Measurements from ENCODE around the gene RNF150.

The RNF150 gene

DNA sequence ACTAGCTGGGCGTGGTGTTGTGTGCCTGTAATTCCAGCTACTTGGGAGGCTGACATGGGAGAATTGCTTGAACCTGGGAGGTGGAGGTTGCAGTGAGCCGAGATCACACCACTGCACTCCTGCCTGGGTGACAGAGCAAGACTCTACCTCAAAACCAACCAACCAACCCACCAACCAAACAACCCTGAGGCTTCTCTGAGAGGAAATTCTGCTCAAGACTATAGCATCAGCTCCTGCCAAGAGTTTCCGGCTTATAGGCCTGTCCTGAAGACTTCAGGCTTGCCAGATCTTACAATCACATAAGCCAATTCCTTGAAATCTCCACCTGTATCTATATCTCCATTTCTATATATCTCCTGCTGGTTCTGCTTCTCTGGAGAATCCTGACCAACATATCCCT, 203.3 kb downstream of the RNF150 start:
- DNase-seq (ENCODE audit: low read depth in 1 of 2, low spot score in 1 of 2): no peak

DNA sequence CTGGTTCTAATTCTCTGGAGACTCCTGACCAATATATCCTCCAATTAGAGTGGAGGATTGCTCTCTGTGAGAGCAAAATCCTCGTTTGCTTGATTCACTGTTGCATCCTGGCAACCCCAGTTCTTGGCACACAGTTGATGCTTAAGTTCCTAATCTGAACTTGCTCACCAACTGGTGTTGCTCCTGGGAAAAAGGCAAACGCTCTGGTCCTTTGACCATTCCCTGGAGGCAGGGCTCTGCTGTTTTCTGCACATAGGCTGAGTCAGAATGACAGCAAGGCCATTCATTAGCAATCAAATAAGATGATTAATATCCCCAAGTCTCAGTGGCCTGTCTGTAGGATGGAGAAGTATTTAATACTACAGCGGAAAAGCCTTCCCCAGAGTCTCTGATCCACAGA, 204.4 kb downstream of the RNF150 start:
- no peak for DNase-seq (ENCODE audit: low read depth in 1 of 2, low spot score in 1 of 2)

DNA sequence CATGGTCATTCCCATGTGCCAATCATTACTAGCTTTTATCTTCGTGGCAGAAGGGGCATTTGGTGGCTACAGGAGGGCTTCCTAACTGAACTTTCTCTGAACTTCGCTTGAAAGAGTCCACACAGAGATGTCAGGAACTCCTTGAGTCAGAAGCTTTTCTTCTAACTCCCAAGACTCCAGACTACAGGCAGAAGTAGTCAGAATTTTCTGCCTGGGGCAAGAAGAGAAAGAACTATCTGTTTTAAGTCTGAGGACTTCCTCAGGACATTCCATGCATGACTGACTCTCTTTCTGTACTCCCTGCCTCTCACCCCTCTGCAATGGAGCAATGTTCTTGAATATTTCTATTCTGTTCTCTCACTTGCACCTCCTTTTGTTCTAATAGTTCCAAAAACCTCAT, 206.6 kb downstream of the RNF150 start:
- no peak for DNase-seq (ENCODE audit: low read depth in 1 of 2, low spot score in 1 of 2)

GRCh38 chr4:140925417-140925816, 207.9 kb downstream of the RNF150 start:
- DNase-seq (ENCODE audit: low read depth in 1 of 2, low spot score in 1 of 2): no peak

DNA sequence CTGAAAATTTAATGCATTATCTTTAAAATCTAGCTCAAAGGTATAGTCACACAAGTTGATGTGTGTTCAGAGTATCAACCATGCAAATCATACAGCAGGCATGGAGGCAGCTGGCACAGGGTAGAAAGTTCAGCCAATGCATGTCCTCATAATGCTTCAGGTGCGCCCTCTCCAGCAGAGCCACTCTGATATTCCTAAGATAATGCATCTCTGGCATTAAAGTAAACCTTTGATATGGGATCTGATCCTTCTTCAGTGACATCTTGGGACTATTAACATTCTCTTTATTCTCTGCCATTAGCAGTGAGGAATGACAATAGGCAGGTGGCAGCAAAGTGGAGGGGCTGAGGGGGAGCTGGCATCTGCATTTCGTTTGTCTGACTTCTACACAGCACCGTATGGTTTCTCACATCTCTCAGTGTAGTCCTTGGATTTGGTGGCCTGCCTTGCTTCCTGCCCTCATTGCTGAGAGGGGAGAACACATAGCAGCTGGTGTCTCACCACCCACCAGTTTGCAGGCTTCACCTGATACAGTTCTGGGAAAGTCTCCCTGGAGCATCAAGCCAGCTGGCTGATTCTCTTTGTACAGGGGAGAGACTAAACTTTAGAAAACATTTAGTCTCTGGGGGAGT, 208.4 kb downstream of the RNF150 start:
- DNase-seq (ENCODE audit: low read depth in 1 of 2, low spot score in 1 of 2): no peak

DNA sequence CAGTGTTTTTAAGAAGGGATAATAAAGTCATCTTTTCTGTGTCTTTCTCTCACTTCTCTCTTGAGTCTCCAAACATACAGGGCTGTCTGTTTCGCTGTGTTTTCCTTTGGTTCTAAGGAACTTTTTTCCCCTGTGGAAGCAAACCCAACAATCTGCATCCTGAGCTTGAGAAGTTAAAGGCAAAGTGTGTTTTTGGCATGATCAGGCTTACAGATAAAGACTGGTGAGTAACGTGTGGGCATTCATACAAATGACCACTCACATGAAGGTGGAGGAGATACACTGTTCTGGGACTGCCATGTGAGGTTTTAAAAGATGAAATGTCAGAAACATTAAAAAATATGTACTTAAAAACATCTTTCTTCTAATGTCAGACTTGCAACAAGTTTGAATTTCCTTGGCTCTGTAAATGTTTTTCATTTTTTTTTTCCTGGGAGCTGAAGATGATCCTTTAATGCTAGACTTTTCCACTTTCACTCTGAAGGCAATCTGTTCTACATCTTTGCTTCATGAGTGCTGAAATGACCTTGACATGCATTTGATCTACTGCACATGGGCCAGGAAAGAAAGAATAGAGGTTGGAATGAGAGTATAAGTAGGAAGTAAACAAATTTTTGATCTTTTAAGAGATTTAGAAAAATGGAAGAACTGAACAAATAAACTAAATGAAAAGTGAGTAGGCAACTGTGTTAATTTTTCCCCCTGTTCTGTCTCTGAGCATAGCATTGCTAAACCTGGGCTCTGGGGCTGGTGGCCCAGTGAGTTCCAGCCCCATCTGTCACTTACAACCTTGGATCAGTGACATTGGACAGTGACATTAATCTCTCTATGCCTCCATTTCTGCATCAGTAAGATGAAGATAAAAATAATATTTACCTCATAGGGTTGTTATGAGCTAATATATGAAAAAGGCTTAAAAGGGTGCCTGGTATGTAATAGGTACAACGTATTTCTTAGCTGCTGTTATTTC, 226.0 kb downstream of the RNF150 start:
- no peak for DNase-seq (ENCODE audit: low read depth in 1 of 2, low spot score in 1 of 2)

GRCh38 chr4:140904904-140905303, 228.4 kb downstream of the RNF150 start:
- DNase-seq (ENCODE audit: low read depth in 1 of 2, low spot score in 1 of 2): no peak

DNA sequence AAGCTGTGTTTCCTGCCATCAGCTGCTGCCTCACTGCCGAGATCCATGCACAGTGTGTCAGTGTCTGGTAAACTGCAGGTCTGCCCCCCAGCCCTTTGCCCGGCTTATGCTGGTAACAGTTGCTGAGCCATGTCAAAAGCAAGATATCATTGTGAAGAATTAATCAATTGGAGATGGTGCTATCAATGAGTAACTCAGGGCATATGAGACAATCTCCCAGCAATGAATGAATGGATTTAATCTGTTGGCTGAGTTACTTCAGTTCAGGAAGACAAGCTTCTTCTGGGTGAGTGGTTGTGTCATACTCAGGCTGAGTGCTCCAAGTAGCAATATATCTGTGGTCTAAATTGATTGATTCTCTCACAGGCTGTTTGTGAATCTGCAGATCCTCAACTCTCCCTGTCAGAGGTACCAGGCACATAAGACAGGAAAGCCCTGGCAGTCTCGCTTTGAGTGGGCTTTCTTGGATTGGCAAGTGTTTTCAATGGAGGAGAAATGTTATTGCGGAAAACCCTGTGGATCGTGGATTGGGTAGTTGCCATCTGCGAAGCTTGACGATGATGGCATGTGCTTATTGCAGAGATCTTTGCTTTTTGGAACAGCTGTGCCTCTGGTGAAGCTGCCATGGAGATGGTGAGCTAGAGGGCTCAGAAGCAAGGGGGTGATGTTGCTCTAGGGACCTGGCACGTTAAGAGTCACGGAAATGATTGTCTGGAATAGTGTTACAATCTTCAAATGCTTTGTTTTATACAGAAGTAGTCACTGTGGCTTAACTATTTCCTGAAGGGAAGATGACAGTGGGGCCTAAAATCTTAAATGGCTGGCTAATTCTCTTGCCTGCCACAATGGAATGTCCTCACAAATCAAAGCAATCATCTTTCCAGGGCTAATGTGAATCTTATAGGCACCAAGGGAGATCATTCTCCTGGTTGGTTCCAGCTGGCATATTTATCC, 229.5 kb downstream of the RNF150 start:
- no peak for DNase-seq (ENCODE audit: low read depth in 1 of 2, low spot score in 1 of 2)

- no peak for DNase-seq (ENCODE audit: low read depth in 1 of 2, low spot score in 1 of 2)
Measured at GRCh38 chr4:140901736-140902336, 231.4 kb downstream of the RNF150 start.

DNA sequence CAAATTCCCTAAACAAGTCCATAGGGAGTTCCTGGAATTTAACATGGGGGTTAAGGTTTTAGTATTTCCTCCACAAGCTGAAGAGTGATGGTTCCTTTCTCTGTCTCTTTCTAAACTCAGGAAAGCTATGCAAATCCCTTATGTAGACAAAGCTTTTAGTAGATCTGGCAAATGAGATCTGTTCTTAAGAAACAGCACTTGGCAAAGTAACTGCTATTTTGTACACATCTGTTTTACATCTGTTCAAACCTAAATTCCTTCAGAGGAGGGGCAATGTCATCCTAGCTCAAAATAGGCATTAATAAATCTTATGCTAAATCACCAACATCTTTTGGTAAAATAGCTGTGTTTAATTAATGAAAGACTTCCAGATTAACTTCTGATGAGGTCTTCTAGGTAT, 239.3 kb downstream of the RNF150 start:
- no peak for DNase-seq (ENCODE audit: low read depth in 1 of 2, low spot score in 1 of 2)

DNA sequence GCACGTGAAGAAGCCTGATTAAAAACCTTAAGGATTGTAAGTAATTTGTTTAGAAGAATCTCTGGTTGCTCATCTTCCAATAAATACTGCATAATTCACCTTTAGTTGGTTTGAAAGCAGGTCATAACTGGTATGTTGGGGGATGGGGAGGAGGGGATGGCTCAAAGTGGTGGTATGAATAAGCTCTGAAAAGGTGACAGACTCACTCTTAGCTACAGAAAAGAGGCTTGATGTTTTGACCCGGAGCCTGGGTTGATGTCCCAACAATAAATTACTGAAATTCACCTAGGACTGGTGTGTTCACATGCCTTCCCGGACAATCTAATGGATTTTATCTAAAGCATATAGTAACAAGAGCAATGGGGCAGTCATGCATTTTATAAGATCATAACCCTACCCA, 245.2 kb downstream of the RNF150 start:
- DNase-seq (ENCODE audit: low read depth in 1 of 2, low spot score in 1 of 2): no peak

- no peak for DNase-seq (ENCODE audit: low read depth in 1 of 2, low spot score in 1 of 2)
Measured at GRCh38 chr4:140887467-140887866, 245.8 kb downstream of the RNF150 start.

- no peak for DNase-seq (ENCODE audit: low read depth in 1 of 2, low spot score in 1 of 2)
Measured at GRCh38 chr4:140884431-140885058, 248.7 kb downstream of the RNF150 start.

GRCh38 chr4:140877781-140878180, 255.5 kb downstream of the RNF150 start:
- DNase-seq (ENCODE audit: low read depth in 1 of 2, low spot score in 1 of 2): no peak

DNA sequence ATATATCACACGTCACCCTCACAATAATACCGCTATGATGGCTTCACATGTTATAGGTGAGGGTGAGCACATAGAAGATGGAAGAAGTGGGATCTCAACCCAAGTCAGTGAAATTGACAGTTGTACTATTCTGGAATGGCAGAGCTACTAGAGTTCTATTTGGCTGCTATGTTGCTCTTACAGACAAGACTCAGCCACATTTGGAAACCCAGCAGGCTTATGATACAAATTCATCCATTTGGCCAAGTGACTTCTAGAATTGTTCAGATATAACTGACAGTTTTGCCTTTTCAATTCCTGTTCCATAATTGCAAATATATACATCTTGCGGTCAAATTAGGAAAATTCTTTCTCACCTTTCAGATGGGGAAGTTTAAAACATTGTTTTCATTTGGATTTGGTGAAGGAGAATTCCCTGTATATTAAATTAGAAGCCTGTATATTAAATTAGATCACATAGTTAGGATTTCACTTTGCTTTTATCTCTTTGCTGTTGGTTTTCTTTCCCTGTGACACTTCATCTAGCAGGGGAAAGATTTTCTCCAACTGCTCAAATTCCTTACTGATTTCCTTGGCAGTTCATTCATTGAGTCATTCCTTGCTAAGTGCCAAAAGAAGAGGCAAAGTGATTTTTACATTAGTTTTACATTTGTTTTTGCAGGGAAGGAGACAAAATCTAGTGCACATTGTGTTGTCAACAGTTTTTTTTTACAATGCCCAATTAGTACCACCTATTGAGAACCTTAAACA, 256.5 kb downstream of the RNF150 start:
- DNase-seq (ENCODE audit: low read depth in 1 of 2, low spot score in 1 of 2): no peak

- DNase-seq (ENCODE audit: low read depth in 1 of 2, low spot score in 1 of 2): no peak
Measured at GRCh38 chr4:140875746-140876452, 257.4 kb downstream of the RNF150 start.

- no peak for DNase-seq (ENCODE audit: low read depth in 1 of 2, low spot score in 1 of 2)
Measured at GRCh38 chr4:140874056-140874455, 259.2 kb downstream of the RNF150 start.

DNA sequence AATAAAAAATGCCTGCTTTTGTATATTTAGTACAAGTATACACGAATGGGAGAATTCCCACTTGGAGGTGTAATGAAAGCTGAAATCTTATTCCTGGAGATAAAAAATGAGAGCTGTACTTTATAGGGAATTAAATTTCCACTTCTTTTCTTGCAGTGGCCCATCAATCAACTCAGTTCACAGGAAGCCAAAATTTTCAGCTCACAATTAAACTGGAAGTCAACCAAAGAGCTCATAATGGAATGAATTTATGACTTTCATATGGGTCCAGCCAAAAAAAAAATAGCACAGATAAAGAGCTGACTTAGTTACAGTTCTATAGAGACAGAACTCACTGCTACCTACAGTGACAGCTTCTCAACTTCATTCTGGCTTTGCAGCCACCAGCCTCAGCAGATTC, 261.9 kb downstream of the RNF150 start:
- DNase-seq (ENCODE audit: low read depth in 1 of 2, low spot score in 1 of 2): no peak

DNA sequence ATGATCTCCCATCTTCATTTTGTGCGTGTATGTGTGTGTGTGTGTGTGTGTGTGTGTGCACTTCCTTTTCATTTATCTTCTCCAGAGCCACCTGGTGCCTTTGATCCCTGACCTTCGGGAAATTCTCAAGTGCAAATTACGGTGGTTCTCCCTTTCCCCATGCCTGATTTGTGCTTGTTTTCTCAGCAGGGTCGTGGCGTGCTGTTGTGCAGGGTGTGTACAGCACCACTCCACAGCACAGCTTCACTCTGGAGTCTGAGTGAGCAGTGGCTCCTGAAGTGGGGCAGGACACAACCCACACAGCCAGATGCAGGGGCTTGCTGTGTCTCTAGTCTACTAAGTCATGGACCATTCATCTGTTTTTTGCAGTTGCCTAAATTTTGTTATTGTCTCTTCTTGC, 262.8 kb downstream of the RNF150 start:
- DNase-seq (ENCODE audit: low read depth in 1 of 2, low spot score in 1 of 2): no peak
